Measurements from ENCODE around the gene SLC25A14.
"Not testable (repeated sequence)": the region's sequence is repeated elsewhere in the genome, so short reads cannot be mapped to it uniquely, and the experiment has no call there.

SLC25A14 gene, protein sequence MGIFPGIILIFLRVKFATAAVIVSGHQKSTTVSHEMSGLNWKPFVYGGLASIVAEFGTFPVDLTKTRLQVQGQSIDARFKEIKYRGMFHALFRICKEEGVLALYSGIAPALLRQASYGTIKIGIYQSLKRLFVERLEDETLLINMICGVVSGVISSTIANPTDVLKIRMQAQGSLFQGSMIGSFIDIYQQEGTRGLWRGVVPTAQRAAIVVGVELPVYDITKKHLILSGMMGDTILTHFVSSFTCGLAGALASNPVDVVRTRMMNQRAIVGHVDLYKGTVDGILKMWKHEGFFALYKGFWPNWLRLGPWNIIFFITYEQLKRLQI

DNA sequence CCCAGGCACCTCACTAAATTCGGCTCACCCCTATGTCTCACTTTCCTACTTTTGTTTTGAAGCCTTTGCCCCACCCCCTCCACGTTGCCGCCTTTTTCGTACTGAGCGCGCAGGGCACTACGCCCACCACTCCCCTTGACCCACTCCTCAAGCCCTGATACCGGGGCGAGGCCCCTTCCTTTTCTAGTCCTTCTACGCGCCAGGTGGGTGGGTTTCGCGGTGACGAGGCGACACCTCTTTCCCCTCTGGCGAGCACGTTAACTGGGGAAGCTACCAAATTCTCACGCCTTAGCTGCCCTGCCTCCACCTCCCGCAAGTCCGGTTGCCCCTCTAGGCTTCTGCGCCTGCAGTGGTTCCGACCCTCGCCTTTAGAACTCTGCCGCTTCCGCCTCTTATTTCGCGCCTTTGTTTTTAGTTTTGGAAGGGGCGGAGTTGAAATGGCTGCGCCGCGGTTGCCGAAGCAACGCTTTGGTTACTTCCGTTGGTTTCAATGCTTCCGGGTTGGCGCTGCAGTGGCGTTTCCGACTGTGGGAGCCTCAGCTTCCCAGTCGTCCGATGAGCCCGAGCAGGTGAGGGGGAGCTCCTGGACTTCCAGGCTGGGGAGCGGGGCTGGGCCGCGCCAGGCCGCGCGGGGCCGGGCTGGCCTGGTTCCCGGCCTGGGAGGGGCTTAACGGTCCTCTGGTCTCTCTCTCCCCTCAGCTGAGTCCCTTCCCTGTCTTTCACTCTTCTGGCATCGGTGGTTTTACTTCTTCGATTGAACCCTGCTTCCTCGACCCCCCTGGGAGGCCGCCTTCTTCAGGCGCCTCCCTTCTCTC is at the start of gene SLC25A14:
Gene SLC25A14, plus strand, starts transcription at position 512 of the 815 bp plus-strand sequence. CDS start 360 bp downstream, outside the sequence.
- DNase-seq: peak; percentile 77

DNA sequence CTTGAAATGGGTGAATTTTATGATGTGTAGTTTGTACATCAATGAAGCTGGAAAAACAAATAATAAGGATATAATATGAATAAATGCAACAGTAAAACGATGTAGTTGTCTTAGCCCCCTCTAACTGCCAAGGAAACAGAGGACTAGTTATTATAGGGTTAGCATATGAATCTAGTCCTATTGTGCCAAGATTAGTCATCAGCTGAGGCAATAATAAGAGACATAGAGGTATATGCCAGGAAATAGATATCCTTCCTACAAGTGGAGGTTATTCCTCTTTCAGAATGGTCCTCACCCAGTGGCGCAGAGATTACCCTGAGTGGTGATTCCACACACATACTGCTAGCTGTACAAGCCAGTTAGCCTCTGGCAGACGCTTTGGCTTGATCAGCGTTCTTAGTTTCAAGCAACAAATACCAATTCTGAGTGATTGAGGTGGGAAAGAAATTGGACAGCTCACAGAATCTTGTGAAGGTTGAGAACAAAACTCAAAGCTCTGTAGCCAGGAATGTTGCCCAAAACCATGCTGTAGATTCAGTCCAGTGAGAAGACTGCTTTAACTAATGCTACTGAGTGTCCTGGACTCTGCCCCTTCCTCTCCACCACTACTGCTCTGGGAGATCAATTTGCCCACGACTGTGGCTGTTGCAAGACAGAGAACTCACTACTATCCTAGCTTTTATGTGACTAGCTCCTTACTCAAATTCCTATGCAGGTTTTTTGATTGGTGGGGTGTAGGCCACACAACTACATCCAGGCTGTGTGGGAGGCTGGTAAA is 44.0 kb upstream of the SLC25A14 start:
- no peak for DNase-seq

DNA sequence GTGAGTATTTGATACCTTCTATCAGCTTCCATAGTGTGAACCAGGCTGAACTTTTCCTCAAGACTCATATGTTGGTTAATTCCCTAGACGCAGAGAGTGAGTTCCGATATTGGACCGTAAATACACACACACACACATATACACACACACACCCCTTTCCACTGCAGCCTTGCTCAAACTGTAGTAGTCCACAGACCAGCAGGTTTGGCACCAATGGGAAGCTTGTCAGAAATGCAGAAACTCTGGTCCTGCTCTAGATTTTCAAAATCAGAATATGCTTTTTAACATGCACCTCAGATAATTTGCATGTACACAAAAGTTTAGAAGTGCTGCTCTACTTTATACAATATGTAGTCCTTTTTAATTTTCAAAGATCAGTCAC is 43.4 kb upstream of the SLC25A14 start:
- no peak for DNase-seq

DNA sequence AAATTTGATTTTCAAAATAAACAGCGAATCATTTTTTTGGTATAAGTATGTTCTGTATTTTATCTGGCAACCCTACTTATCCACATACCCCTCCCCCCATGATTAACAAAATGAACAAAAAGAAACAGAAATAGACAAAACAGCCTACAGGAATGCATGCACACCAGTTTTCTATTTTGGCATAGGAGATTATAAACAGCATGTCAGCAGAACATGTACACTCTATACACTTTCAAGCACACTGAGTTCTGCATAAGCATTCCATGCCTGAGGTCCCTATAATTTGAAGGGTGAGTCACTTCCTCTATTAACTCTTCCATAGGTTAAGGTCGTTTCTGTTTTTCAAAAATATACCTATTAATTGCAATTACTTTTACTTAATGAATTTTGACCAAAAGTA is 43.0 kb upstream of the SLC25A14 start:
- DNase-seq: no peak

DNA sequence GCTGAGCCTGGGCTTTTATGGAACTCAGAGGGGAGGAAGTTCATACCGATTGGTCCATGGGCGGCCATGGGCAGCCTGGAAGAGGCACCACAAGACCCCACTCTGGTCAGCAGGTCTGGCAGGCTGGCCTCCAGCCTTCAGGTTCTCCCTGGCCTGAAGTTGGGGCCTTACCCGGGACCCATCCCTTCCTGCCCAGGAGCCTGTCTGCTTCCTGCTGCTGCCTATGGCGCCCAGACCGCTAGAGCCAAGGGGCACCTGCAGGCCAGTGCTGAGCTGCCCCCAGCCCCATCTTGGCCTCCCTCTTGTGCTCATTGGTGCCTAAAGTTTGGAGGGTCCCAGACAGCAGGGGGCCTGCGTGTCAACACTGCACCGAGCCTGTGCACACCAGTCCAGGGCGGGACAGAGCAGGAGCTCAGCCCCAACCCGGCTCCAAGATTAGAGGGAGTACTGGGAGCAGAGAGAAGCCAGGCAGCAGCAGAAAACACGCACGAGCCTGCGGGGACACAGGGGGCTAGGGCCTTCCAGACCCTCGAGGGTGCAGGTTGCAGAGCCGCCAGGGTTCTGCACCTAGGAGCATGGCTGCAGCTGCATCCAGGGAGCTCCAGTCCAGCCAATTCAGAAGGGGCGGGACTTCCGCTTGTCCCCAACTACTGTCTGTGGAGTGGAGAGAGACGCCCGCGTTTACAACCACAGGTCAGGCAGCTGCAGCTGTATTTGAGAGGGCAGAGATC is 40.3 kb upstream of the SLC25A14 start:
- DNase-seq: no peak

DNA sequence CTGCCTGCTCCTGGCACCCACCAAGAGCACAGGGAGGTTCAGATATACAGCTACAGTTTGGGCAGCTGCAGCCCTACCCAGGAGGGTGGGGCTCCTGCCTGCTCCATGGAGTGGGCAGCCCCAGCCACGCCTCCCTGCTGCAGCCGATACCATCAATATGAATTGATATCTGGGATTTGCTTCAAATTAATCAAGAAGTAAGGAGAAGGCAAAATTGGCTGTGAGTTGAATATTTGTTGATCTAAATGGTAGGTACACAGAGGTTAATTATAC is 39.8 kb upstream of the SLC25A14 start:
- DNase-seq: no peak

DNA sequence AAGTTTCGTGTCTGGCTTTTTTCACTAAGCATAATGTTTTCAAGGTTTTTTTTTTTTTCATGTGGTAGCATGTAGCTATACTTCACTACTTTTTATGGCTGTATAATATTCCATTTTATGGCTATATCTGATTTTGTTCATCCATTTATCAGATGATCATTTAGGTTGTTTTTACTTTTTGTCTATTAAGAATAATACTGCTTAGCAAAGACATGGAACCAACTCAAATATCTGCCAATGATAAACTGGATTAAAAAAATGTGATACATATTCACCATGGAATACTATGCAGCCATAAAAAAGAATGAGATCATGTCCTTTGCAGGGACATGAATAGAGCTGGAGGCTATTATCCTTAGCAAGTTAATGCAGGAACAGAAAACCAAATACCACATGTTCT is 38.3 kb upstream of the SLC25A14 start:
- DNase-seq: no peak

DNA sequence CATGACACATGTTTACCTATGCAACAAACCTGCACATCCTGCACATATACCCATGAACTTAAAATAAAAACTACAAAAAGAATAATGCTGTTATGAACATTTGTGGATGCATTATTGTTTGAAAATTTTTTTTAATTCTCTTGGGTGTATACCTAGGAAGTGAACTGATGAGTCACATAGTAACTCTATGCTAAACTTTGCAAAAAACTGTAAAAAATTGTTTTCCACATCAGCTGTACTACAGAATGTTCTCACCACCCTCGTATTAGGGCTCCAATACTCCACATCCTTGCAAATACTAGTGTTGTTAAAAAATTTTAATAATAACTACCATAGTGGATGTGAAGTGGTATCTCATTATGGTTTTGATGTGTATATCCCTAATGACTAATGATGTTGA is 37.7 kb upstream of the SLC25A14 start:
- no peak for DNase-seq

DNA sequence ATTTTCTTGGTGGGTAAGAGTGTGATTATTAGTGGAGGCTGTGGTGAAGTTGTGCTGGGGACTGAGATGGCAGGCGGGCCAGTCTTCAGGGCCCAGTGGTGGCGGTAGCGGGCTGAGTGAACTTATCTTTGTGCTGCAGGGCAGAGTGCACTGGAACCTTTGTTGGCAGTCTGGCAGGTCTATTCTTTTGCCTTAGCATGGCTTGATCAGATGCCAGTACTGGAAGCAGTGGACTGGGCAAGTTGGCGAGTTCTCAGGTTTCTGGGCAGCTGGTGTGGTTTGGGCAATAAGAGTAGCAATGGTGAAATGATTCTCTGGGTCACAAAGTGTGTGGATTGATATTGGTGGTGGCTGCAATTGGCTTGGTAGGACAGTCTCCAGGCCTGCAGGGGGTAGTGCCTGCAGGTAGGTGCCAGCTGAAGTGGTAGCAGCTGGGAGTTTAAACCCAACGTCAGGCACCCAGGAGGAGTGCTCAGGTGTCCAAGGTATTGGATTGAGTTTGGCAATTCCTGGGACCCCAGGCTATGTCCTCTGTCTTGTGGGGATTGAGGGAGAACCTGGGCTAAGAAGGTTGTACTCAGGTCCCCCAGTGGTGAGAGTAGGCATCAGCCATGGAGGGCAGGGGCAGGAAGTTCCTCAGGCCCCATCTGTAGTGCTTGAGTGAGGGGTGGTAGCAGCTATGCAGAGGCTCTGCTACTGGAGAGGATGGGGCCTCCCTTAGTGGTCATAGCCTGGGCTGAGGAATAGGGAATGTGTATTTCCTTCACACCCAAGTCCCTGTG is 34.9 kb upstream of the SLC25A14 start:
- no peak for DNase-seq

DNA sequence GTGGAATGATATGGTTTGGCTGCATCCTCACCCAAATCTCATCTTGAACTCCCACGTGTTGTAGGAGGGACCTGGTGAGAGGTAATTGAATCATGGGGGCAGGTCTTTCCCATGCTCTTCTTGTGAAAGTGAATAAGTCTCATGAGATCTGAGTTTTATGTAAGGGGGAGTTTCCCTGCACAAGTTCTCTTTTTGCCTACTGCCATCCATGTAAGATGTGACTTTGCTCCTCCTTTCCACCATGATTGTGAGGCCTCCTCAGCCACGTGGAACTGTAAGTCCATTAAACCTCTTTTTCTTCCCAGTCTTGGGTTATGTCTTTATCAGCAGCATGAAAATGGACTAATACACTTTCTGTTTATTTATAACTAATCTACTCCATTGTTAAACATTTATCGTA is 19.8 kb upstream of the SLC25A14 start:
- not testable (repeated sequence) for DNase-seq

DNA sequence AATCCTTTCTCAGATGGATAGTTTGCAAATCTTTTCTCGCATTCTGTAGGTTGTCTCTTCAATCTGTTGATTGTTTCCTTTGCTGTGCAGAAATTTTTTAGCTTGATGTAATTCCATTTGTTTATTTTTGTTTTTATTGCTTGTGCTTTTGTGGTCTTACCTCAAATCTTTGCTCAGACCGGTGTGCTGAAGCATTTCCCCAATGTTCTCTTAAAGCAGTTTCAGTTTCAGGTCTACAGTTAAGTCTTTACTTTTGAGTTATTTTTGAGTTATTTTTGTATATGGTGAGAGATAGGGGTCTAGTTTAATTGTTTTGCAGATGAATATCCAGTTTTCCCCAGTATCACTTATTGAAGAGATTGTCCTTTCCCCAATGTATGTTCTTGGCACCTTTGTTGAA is 18.2 kb upstream of the SLC25A14 start:
- no peak for DNase-seq

DNA sequence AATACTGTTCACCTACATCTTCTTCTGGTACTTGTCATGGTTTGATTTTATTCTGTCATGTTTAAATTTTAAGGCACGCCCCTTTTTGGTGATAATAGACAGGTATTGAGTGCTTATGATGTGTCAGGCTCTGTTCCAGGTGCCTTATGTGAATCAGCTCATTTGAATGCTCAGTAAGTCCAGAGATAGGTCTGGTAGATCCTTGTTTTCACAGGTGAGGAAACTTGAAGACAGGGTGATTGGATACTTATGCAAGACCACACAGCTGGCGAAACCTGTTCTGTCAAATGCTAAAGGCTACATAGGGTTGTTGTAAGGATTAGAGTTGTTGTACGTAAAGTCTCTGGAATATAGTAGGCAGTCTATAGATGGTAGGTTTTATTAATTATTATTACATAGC is 9.6 kb upstream of the SLC25A14 start:
- DNase-seq: no peak

DNA sequence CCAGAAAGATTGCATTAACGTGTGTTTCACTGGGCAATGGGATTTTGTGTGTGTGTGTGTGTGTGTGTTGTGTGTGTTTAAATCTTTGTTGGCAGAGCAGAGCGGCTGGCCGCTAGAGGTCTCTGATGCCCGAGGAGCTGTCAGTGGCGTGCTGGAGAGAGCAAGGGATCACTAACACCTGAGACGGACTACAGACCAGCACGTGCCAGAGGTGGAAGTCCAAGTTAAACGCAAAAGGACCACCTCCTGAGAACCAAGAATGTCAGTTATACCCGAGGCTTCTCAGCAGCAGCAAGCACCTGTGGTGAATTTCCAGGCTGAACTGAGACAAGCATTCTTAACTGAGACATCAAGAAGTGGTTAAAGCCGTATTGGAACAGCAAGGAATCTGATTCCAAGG is 9.0 kb upstream of the SLC25A14 start:
- peak; percentile 61 for DNase-seq

DNA sequence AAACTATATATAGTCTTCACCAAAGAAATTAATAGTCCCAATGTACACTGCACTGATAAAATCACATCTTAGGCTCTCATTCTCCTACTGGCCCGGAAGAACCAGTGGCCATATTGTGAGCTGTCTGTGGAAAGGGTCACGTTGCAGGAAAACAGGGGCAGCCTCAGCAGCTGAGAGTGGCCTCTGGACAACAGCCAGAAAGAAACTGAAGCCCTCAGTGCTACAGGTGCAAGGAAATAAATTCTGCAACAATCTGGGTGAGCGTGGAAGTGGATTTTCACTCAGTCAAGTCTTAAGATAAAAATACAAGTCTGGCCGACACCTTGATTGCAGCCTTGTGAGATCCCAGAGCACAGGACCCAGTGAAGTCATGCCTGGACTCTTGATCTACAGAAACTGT is 3.2 kb upstream of the SLC25A14 start:
- no peak for DNase-seq

DNA sequence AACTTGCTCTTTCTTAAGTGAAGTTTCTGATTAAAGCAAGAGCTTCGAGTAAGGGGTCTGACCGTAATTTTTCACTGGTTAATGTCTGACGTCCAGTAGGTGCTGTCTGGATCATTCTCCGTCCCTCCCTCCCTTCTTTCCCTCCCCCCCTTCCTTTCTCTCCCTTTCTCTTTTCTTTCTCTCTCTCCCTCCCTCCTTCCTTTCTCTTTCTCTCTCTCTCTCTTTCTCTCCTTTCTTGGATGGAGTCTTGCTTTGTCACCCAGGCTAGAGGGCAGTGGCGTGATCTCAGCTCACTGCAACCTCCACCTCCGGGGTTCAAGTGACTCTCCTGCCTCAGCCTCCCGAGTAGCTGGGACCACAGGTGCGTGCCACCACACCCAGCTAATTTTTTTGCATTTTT is 850 bp upstream of the SLC25A14 start:
- not testable (repeated sequence) for DNase-seq

DNA sequence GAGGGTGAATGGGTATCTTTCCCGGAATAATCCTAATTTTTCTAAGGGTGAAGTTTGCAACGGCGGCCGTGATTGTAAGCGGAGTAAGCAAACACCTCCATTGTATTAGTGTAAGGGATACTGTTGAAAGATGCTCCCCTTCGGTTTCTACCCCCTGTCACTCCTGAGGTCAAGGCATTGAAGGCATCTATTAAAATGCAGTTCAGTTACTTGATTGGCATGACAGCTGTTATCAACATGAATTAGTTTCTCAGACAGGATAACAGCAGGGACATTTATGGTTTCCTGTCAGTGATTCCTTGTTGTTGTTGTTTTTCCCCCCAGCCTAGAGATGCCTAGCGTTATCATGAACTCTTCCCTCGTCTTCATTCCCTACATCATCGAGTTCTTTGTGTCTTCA is 552 bp downstream of the SLC25A14 start:
- DNase-seq: no peak

DNA sequence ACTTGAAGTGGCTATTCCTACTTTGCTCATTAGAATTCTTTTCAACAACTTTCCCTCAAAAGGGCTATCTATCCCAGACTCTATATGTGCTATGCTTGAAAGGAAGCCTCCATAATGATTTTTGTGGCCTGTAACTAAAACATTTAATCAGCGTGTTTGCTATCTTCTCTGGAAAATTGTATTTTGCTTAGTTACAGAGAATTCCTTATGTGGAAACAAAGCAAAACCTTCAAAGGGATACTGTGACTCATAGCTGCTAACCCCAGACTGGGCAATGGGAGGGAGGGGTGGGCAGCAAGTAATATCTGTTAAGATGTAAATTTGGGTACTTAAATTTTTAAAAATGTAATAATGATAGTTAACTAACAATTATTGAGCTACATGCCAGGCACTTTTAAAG is 3.7 kb downstream of the SLC25A14 start:
- no peak for DNase-seq

DNA sequence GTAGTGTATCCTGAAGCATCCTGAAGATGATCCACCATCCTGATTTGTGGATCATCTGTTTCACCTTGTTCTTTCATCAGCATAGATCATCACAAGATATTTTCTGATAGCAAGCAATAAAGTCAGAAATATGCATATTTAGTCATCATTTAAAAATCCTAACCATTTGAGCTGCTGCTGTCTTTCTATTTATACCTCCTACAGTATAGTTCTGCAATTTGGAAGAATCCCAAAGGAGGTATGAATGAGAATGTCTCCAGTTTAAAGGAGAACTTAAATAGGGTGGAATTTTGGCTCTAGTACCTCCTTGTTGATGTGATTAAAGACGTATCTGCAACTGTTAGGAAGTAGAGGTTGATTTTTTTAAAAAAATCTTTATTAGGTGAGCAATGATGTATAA is 7.6 kb downstream of the SLC25A14 start:
- no peak for DNase-seq

DNA sequence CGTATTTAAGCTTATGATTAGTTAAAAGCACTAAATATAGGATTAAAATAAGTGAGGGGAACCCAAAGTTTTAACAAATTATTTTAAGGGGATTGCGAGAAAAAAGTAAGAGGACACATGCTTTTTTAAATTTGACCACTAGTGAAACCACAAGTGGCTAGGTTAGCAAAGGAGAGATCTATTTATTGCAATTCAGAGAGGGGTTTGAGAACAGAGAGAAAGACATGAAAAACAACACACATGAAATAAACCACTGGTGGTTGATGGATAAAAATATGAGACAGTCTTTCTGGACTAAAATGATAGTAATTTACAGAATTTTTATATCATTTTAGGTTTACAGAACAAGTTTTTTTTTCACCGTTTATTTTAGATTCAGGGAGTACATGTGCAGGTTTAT is 11.8 kb downstream of the SLC25A14 start:
- DNase-seq: no peak

DNA sequence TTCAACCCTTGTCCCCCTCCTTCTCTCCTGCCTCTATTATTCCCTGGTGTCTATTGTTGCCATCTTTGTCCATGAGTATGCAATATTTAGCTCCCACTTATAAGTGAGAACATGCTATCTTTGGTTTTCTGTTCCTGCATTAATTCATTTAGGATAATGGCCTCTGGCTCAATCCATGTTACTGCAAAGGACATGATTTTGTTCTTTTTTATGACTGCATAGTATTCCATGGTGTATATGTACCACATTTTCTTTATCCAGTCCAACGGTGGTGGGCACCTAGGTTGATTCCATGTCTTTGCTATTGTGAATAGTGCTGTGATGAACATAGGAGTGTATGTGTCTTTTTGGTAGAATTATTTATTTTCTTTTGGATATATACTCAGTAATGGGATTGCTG is 12.3 kb downstream of the SLC25A14 start:
- not testable (repeated sequence) for DNase-seq

DNA sequence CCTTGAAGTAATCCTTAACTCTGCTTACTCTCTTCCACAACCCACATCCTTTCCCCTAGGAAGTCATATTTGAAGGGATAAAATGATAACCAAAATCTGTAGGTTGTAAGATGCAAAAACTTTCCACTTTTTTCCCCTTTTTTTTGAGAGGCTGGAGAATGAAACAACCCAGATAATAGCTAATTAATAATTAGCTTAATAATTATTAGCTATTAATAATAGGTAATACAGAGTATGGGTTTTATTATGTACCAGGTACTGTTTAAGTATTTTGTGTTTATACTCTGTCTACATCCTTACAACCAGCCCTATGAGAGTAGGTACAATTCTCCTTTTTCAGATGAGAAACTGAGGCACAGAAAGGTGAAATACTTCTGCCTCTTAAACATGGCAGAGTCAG is 36.4 kb downstream of the SLC25A14 start:
- no peak for DNase-seq

DNA sequence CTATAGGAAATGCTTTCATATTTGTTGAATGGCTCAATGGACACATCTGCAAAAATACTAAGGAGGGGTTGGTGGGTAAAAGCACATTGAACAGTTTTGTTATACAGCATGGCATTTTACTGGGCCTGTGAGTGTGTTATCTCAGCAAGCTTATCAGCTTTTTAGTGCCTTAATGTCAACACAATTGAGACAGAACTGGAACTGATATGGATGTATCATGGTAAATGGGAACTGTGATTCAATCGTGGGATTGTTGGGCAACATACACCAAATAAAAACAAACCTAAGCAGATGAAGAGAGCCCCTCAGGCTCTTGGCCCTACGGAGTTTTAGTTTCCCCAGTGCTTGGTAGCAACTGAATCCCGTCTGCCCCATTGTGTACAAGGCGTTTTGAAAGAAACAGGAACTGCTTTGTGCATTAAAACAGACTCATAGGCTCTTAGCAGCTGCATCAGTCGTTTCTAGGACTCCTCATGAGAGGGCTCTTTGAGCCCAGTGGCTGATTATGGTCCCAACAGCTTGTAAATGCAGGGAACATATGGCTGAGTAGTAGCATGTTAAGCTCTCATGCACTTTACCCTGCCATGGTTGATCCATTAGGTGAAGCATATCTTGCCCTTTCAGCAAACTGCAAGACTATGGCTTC is 38.4 kb downstream of the SLC25A14 start:
- no peak for DNase-seq
